HG03558 (cell line): ENCODE results near the gene CHRNA1.
"Not testable (repeated sequence)": the region's sequence is repeated elsewhere in the genome, so short reads cannot be mapped to it uniquely, and the experiment has no call there.

Experiments used
- ATAC-seq: cut with Tn5 transposase; IDR thresholded peaks from one replicate; pipeline ENCODE4 v1.9.1; 2021; ENCODE audit warnings: moderate number of reproducible peaks; ENCODE audit not compliant: unreplicated experiment; ENCODE audit errors: extremely low read depth

CHRNA1 gene

GRCh38 chr2:174722942-174723592 lies 41.2 kb downstream of the CHRNA1 start:
- ATAC-seq = no peak

- ATAC-seq = no peak
Measured at GRCh38 chr2:174719016-174719415, 45.3 kb downstream of the CHRNA1 start.

DNA sequence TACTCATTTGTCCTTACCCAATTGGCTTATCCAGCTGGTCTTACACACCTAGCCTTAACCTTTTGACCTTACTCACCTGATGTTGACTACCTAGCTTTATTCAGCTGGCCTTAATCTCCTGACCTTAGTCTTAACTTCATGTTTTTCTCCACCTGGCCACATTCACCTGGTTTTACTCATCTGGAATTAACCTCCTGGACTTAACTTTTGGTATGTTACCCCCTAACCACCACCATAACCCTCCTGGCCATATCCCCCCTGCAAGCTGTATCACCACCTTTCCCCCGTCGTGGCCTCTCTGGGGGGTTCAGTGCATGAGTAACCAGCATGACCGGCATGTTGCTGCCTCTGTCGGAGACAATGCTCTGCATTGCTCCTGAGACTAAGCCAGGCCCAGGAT lies 45.7 kb downstream of the CHRNA1 start:
- no peak for ATAC-seq

GRCh38 chr2:174717916-174718315 lies 46.4 kb downstream of the CHRNA1 start:
- no peak for ATAC-seq

GRCh38 chr2:174717273-174717672 lies 47.0 kb downstream of the CHRNA1 start:
- ATAC-seq = no peak

- ATAC-seq = no peak
Measured at GRCh38 chr2:174716785-174717184, 47.5 kb downstream of the CHRNA1 start.

- no peak for ATAC-seq
Measured at GRCh38 chr2:174713686-174714085, 50.6 kb downstream of the CHRNA1 start.

DNA sequence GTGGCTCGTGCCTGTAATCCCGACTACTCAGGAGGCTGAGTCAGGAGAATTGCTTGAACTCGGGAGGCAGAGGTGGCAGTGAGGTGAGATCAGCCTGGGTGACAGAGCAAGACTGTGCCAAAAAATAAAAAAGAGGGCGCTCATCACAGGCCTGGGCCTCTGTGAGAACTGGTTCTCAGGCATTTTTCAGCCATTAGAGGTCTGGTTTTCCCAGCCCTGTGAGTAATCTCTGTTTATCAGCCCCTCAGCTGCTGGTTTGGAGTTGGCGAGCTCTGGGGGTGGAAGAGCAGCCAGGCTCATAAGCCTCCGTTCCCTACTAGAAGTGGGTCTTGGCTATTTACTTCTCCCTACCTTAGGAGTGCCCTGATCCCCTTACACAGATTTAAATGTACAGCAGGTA lies 53.1 kb downstream of the CHRNA1 start:
- no peak for ATAC-seq

DNA sequence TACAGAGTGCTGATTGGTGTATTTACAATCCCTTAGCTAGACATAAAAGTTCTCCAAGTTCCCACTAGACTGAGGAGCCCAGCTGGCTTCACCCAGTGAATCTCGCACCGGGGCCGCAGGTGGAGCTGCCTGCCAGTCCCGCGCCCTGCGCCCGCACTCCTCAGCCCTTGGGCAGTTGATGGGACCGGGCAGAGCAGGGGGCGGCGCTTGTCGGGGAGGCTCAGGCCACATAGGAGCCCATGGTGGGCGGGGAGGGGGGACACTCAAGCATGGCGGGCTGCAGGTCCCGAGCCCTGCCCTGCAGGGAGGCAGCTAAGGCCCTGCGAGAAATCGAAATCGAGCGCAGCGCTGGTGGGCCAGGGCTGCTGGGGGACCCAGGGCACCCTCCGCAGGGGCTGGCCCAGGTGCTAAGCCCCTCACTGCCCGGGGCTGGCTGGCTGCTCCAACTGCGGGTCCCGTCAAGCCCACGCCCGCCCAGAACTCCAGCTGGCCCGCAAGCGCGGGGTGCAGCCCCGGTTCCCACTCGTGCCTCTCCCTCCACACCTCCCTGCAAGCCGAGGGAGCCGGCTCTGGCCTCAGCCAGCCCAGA lies 54.8 kb downstream of the CHRNA1 start:
- ATAC-seq = not testable (repeated sequence)

DNA sequence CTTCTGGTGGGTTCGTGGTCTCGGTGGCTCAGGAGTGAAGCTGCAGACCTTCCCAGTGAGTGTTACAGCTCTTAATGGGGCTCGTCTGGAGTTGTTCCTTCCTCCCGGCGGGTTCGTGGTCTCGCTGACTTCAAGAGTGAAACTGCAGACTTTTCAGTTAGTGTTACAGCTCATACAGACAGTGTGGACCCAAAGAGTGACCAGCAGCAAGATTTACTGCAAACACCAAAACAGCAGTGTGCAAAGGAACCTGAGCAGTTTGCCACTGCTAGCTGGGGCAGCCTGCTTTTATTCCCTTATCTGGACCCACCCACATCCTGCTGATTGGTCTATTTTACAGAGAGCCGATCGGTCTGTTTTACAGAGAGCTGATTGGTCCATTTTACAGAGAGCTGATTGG lies 55.6 kb downstream of the CHRNA1 start:
- no peak for ATAC-seq

DNA sequence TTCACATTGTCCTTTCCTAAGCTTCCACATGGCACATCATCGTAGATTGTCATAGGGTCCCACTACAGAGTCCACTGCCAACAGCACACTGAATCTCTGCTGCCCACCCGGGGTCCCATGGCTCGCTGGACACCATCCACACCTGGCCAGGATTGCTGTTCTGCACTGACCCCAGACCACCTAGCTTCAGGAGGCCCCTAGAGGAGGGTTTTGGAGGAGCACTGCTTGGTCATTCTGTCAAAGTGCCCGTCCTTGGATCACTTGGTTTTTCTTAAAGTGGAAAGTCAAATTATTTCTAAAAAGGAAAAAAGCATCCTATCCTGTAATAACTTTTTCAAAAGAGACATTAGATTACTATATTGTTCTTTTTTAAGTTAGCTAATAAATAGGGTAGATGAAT lies 59.0 kb downstream of the CHRNA1 start:
- ATAC-seq = no peak

GRCh38 chr2:174704642-174705041 lies 59.6 kb downstream of the CHRNA1 start:
- no peak for ATAC-seq

DNA sequence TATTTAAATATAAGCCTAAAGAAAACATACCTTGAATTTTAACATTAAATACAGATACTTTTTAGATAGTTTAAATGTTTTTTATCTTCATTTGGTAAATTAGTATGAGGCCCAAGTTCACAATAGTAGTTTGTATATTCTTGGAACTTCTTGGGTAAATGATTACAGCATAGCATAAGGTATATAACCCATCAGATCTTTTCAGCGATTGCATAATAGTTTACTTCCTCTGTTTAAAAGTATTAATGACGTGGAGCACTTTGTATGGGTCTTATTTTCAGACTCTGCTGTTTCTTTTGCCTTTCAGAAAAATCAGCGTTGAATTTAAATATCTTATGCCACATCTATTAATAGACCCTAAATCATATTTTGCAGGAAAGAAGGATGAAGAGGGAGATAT lies 60.2 kb downstream of the CHRNA1 start:
- ATAC-seq = no peak

DNA sequence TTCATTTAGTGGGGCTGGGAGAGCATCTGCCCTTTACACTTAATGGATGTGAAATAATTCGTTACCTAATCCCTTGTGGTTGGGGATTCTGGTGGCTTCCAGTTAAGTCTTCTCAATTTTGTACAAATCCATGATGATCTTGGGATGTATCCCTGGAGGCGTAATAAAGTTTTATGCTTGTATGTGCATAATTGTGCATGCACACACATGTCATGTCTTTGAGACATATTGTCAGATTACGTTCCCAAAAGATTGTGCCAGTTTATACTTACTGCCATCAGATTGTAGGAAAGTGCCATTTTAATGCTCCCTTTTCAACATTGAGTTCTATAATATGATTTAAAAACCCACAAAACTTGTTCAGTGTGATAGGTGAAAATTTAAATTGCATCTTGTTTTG lies 60.8 kb downstream of the CHRNA1 start:
- ATAC-seq = no peak

DNA sequence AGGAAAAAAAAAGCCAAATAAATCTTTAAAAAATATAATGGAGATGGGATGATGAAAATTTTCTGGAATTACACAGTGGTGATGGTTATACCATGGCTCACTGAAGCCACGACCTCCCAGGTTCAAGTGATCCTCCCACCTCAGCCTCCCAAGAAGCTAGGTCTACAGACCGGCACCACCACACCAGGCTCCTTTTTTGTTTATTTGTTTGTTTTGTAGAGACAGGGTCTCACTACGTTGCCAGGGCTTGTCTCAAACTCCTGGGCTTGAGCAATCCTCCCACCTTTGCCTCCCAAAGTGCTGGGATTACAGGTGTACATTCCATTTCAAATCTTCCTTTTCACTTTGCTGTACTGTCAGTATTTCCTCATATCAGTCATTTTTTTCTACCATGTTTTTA lies 61.7 kb downstream of the CHRNA1 start:
- no peak for ATAC-seq

DNA sequence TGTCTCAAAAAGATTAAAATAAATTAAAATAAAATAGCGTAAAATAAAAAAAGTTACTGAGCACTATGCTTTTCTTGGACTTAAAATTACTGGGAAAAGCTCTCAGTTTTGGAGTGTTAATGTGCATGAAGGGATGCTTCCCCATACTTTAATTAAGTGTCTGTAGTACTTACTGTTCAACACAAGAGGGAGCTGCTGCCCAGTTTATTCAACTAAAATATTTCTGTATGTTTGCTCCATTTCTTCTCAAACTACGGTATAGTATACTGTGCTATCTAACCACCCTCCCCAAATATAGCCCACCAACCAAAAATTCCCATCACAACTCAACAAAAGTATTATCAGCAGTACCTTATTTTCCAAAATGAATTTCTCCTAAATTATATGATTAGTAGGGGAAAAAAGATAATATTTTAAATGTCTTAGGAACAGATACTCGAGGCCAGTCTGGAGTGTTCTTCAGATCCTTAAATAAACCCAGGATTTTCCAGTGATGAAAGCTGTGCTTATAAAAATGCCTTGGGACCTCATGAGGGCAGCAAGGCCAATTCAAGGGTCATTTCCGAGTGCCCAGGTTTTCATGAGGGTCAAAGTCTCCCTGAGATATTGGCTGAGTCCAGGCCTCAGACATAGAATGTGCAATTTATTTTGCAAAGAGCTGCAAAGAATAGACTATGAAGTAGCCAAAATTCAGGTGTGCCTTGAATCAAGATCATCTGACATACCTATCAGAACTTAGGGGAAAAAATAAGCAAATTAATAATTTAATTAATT lies 64.1 kb downstream of the CHRNA1 start:
- no peak for ATAC-seq
